Nephron progenitor cell (in vitro differentiated cells): ENCODE measurements around the gene DPP6.

Experiments used
- DNase-seq: peaks from one replicate; pipeline ENCODE4 v3.0.0; 2021
- H3K27ac Mint-ChIP-seq: 2 replicates; pipeline ENCODE4 v1.8.0; 2021; ENCODE audit warnings: mild to moderate bottlenecking, moderate library complexity, mixed read lengths
- H3K27me3 Mint-ChIP-seq: 2 replicates; pipeline ENCODE4 v1.8.0; 2021; ENCODE audit warnings: mild to moderate bottlenecking, low read depth, mixed read lengths; ENCODE audit not compliant: poor library complexity
- H3K36me3 Mint-ChIP-seq: 2 replicates; pipeline ENCODE4 v1.8.0; 2021; ENCODE audit warnings: low read depth, mixed read lengths
- H3K4me1 Mint-ChIP-seq: 2 replicates; pipeline ENCODE4 v1.8.0; 2021; ENCODE audit warnings: mixed read lengths
- H3K4me3 Mint-ChIP-seq: 2 replicates; pipeline ENCODE4 v1.8.0; 2021; ENCODE audit warnings: mild to moderate bottlenecking, moderate library complexity, mixed read lengths
- H3K9me3 Mint-ChIP-seq: 2 replicates; pipeline ENCODE4 v1.8.0; 2021; ENCODE audit warnings: mild to moderate bottlenecking, moderate library complexity, mixed read lengths
- TF ChIP-seq, protein P1 (sequence below): fragments of 200-600 bp; sonication (generic); IDR thresholded peaks from 2 replicates; pipeline ENCODE4 v1.5.0; 2021; ENCODE audit warnings: antibody characterized with exemption

The DPP6 gene

DNA sequence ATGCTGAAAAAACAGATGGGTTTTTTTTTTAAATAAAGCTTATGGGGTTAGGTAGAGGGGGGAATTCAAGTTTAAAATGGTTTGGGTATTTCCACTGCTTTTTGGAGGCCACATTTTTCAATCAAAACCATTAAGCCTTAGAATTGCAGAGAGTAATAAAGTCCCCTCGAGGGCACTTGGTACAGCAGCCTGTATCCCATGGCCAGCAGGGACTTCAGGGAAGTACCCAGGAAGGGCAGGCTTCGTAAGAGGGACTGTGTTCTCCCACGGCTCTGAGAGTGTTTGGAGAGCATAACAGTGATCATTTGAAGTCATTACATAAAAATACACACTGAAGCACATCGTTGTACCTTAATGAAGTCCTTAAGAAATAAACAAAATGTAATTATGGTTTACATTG lies 432.7 kb downstream of the DPP6 start:
- Mint-ChIP-seq H3K27ac (no peak overlapping the region), H3K9me3 (no peaks in the 10 kb centered on the region), H3K36me3 (no peaks in the 10 kb centered on the region), H3K27me3 (peaks cover 5% of the 10 kb centered on the region), H3K4me3 (no peak overlapping the region), H3K4me1 (no peaks in the 10 kb centered on the region)
- DNase-seq = no peak
- TF ChIP-seq, protein P1, sequence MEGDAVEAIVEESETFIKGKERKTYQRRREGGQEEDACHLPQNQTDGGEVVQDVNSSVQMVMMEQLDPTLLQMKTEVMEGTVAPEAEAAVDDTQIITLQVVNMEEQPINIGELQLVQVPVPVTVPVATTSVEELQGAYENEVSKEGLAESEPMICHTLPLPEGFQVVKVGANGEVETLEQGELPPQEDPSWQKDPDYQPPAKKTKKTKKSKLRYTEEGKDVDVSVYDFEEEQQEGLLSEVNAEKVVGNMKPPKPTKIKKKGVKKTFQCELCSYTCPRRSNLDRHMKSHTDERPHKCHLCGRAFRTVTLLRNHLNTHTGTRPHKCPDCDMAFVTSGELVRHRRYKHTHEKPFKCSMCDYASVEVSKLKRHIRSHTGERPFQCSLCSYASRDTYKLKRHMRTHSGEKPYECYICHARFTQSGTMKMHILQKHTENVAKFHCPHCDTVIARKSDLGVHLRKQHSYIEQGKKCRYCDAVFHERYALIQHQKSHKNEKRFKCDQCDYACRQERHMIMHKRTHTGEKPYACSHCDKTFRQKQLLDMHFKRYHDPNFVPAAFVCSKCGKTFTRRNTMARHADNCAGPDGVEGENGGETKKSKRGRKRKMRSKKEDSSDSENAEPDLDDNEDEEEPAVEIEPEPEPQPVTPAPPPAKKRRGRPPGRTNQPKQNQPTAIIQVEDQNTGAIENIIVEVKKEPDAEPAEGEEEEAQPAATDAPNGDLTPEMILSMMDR = no peak

DNA sequence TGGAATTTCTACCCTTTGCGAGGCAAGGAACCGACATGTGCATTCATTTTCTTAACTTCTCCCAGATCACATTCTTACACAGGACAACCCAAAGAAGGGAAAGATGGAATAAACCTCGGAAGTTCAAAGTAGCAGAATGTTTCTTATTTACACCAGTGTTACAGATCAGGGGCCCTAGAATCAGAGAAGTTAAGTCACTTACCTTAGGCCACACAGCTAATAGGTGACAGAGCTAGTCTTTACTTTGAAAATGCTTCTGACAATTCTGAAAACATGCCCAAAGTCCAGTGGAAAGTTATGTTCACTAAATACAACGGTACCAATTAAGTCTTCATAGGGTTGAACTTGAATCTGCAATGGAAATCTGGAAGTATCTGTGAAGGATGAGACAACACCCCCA lies 437.7 kb downstream of the DPP6 start:
- Mint-ChIP-seq H3K9me3 (no peaks in the 10 kb centered on the region), H3K27me3 (peaks cover 7% of the 10 kb centered on the region), H3K4me3 (no peak overlapping the region)

DNA sequence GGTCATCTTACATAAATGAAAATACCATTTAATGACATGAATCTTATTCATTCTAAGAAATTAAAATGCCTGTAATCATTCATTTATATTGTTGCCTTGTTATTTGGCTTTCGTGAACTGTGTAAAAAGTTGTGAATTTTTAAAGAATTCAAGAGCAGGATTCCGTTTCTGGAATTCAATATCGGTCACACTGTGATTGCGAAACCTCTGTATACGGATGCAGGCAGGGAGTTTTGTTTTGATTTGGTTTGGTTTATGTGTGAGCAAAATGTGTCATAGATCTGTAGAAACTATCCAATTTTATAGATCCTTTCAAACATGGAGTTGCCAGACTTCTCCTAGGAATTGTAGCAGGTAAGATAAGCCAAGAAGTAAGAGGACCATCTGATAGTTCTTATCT lies 441.4 kb downstream of the DPP6 start:
- Mint-ChIP-seq H3K27me3 (peaks cover 18% of the 10 kb centered on the region), H3K36me3 (no peaks in the 10 kb centered on the region), H3K27ac (no peak overlapping the region), H3K4me3 (no peak overlapping the region), H3K9me3 (no peaks in the 10 kb centered on the region), H3K4me1 (no peaks in the 10 kb centered on the region)
- no peak for DNase-seq
- TF ChIP-seq, protein P1 = no peak

More for the DNA sequence above, 437.7 kb downstream of the DPP6 start:
- TF ChIP-seq, protein P1 = no peak
- Mint-ChIP-seq H3K27ac (no peak overlapping the region), H3K36me3 (no peaks in the 10 kb centered on the region), H3K4me1 (no peaks in the 10 kb centered on the region)
- DNase-seq = no peak

DNA sequence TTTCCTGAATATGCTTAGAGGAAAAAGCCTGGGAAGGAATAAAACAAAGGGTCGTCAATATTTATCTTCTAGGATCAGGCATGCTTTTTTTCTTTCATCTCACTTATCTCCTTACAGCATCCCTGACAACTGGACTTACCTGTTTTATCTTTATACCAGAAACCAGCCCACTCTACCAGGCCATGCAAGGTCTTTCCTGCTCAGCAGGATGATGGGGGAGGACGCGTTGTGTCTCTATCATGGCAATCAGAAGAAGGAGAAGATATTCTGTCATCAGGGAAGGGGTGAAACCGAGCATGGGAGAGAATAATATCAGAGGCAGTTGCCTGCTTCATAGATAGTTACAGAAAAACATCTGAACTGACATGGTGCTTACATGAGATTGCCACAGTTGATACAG lies 445.6 kb downstream of the DPP6 start:
- no peak for DNase-seq
- Mint-ChIP-seq H3K4me1 (no peaks in the 10 kb centered on the region), H3K4me3 (no peak overlapping the region), H3K36me3 (no peaks in the 10 kb centered on the region), H3K27ac (no peak overlapping the region), H3K9me3 (peaks cover 18% of the 10 kb centered on the region), H3K27me3 (peaks cover 12% of the 10 kb centered on the region)
- TF ChIP-seq, protein P1 = no peak

DNA sequence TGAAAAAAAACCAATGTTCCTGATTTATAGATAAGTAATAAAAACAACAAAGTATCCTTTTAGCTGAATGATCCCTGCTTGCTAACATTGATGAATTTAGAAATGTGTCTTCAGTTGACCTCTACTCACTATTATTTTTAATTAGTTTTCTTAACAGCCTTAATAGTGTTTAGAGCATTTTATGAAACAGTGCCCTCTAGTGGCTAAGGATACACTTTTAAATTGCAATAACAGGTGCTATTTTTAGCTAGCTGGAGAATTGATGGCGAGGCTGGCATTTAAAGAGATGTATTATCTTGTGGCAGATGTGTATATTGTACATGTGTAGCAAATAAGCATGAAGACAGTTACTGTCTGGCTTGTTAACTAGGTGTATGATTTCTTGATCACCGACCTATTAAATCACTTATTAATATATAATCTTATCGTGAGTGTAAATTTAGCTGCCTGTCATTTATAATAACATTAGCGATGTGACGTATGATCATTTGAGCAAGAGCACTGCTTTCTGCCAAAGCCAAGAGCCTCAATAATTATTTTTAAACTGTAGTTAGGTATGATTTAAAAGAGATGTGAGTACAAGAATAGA lies 451.9 kb downstream of the DPP6 start:
- Mint-ChIP-seq H3K4me1 (no peaks in the 10 kb centered on the region), H3K27ac (no peak overlapping the region), H3K9me3 (peaks cover 18% of the 10 kb centered on the region), H3K27me3 (peaks cover 5% of the 10 kb centered on the region), H3K36me3 (no peaks in the 10 kb centered on the region), H3K4me3 (no peak overlapping the region)
- peak; percentile 9 for DNase-seq
- TF ChIP-seq, protein P1 = peak; percentile 71

DNA sequence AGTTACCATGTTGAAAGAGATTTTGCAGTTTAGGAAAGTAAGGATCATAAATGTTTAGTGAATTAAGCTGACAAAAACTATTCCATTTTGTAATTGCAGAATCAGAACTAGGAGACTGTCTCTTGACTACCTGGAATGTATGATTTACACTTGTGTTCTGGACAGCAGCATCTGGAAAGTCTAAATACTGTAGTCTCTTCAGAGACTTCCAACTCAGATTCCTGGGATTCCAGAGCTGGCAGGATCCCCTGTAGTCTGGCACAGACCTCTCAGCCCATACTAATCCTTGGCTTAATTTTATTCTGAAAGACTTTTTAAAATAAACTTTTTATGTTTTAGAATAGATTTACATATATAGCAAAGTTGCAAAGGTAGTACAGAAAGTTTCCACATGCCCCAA lies 452.7 kb downstream of the DPP6 start:
- Mint-ChIP-seq H3K36me3 (no peaks in the 10 kb centered on the region), H3K27me3 (peaks cover 5% of the 10 kb centered on the region), H3K4me1 (no peaks in the 10 kb centered on the region), H3K27ac (no peak overlapping the region), H3K9me3 (peaks cover 25% of the 10 kb centered on the region), H3K4me3 (no peak overlapping the region)
- no peak for DNase-seq
- TF ChIP-seq, protein P1 = no peak
